Neuron (in vitro differentiated cells): ENCODE measurements around the gene PTPN1.
"Not testable (repeated sequence)": the region's sequence is repeated elsewhere in the genome, so short reads cannot be mapped to it uniquely, and the experiment has no call there.

ENCODE experiments used
- H2AFZ ChIP-seq: one replicate; pipeline ENCODE4 v1.6.1; 2013; ENCODE audit warnings: low read depth, mild to moderate bottlenecking, inconsistent platforms, low read length, moderate library complexity
- H3K27me3 ChIP-seq: one replicate; pipeline ENCODE4 v1.6.1; 2013; ENCODE audit warnings: low read length; ENCODE audit not compliant: insufficient read depth
- H3K36me3 ChIP-seq: one replicate; pipeline ENCODE4 v1.6.1; 2013; ENCODE audit warnings: low read length; ENCODE audit not compliant: insufficient read depth
- H3K4me1 ChIP-seq: one replicate; pipeline ENCODE4 v1.6.1; 2013; ENCODE audit warnings: low read length; ENCODE audit not compliant: insufficient read depth
- H3K4me3 ChIP-seq: 2 replicates; pipeline ENCODE4 v1.5.1; 2013; ENCODE audit warnings: mild to moderate bottlenecking, low read length, moderate library complexity
- H3K9me3 ChIP-seq: one replicate; pipeline ENCODE4 v1.6.1; 2013; ENCODE audit warnings: low read length

PTPN1 gene

DNA sequence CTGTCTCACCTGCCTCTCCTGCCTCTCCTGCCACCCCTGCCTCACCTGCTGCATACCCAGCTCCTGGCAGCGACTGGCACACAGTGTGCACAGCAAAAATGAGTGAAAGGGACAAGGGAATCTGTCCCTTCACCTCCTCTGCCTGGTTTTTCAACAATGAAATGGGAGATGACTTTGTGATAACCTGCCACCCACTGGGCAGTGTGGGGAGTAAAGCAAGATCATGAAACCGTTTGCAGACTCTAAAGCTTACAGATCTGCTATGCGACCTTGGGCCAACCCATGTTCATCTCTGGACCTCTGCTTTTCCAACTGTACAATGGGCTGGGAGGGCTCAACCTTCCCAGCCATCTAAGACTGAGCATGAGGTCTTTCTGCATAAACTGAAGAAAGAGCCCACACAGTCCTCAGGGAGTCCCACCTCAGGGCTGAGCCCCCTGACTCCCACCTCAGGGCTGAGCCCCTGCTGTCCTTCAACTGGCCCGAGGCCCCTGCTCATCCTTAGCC, 100.1 kb downstream of the PTPN1 start:
- Histone ChIP-seq H3K4me3 (no peak overlapping the region), H3K9me3 (no peaks in the 10 kb centered on the region), H3K4me1 (no peaks in the 10 kb centered on the region), H3K27me3 (peaks cover 4% of the 10 kb centered on the region), H3K36me3 (no peaks in the 10 kb centered on the region), H2AFZ (no peak overlapping the region)

DNA sequence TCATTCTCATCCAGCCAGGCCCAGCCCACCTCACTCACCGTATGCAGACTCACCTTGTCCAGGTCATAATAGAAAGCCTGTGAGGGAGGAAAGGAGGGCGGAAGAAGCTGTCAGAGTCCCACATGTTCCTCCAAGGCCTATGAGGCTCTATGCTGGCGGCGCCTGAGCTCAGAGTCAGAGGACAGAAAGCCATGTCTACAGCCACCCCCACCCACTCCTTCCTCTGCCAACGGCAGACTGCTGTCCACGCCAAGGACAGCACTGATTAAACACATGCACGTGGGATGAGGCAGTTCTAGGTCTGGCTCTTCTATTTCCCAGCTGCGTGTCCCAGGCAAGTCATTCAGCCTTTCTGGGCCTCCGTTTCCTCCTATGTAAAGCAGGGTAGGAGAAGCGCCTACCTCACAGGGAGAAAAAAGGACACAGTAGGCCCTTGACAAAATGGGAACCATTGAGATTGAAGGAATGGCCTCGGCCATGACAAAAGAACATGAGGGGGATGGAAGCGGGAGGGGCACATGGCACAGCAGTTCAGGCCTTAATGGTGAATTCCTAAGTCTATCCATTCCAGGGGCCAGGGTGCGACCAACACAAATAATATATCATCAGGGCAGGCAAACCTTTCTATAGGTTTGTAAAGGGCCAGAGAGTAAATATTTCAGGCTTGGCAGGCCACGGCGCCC, 101.1 kb downstream of the PTPN1 start:
- Histone ChIP-seq H3K9me3 (no peaks in the 10 kb centered on the region), H3K36me3 (no peaks in the 10 kb centered on the region), H2AFZ (no peak overlapping the region)

DNA sequence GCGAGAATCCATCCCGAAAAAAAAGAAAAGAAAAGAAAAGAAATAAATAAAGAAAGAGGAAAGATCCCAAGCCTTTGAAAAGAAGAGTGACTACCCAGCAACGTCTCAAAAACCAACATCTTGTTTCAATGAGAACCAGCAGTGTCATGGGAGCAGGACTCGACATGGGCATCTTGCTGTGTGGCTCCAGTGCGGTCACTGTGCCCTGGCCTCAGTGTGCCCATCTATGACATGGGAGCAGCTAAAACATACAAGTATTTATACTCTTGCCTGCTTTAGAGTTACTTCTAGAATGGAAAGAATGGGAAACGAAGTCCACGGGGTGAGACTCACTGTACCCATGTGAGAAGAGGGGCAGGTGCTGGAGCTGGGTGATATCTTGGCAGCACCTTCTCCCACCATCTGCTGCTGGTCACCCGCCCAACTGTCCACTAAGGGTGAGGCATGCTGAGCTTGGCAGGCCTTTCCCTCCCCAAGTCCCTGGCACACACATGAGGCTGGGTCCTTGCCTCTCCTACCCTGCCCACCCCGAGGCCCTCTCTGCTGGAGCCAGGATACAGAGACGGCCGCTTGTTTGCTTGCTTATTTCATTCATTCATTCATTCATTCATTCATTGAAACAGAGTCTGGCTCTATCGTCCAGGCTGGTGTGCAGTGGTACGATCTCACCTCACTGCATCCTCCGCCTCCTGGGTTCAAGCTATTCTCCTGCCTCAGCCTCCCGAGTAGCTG, 103.4 kb downstream of the PTPN1 start:
- H3K4me1 ChIP-seq, result no peaks in the 10 kb centered on the region
- H2AFZ ChIP-seq, result no peak overlapping the region
- no peaks in the 10 kb centered on the region for H3K9me3 ChIP-seq
- no peak overlapping the region for H3K4me3 ChIP-seq
- H3K27me3 ChIP-seq, result peaks cover 2% of the 10 kb centered on the region
- no peaks in the 10 kb centered on the region for H3K36me3 ChIP-seq

More for the DNA sequence above, 101.1 kb downstream of the PTPN1 start:
- H3K27me3 ChIP-seq, result peaks cover 6% of the 10 kb centered on the region
- H3K4me3 ChIP-seq, result no peak overlapping the region
- H3K4me1 ChIP-seq, result no peaks in the 10 kb centered on the region

DNA sequence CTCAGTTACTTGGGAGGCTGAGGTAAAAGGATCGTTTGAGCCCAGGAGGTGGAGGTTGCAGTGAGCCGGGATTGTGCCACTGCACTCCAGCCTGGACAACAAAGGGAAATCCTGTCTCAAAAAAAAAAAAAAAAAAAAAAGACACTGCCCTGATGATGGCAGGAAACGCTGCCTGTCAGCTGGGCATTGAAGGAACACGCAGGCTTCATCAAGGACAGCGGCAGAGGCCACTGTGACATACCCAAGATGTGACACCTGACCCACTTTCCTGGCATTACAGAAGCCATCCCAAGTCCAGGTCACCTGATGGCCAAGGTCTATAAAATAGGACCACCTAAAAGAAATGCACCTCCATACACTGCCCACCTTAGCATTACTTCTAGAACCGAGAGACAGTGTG, 105.2 kb downstream of the PTPN1 start:
- no peaks in the 10 kb centered on the region for H3K36me3 ChIP-seq
- no peak overlapping the region for H3K4me3 ChIP-seq
- H3K27me3 ChIP-seq, result peaks cover 2% of the 10 kb centered on the region
- no peaks in the 10 kb centered on the region for H3K9me3 ChIP-seq
- H2AFZ ChIP-seq, result no peak overlapping the region
- no peaks in the 10 kb centered on the region for H3K4me1 ChIP-seq

DNA sequence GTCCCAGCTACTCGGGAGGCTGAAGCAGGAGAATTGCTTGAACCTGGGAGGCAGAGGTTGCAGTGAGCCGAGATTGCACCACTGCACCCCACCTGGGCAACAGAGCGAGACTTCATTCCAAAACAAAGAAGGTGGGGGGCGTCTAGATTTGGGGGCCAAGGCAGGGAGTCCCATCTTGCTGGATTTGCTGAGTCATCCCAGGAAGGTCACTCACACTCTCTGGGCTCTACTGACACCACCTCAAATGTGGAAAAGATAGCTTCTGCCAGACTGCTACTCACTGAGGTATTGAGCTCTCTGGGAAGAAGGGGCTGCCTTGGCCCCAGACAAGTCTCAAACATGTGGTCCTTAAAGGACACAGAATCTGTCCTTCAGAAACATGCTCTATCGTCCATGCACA, 106.8 kb downstream of the PTPN1 start:
- no peaks in the 10 kb centered on the region for H3K36me3 ChIP-seq

DNA sequence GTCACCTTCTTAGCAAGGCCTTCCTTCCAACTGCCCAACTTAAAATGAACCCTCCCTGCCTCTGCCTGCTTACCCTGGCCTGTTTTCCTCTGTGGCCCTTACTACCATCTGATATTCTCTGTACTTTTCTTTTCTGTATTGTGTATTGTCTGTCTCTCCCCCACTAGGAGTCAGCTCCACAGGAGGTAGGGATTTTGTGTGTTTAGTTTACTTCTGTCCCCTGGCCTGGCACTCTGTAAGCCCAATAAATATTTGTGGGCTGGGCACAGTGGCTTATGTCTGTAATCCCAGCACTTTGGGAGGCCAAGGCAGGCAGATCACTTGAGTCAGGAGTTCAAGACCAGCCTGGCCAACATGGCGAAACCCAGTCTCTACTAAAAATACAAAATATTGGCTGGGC, 108.4 kb downstream of the PTPN1 start:
- no peaks in the 10 kb centered on the region for H3K4me1 ChIP-seq

More for the DNA sequence above, 106.8 kb downstream of the PTPN1 start:
- H3K27me3 ChIP-seq, result peaks cover 2% of the 10 kb centered on the region
- H2AFZ ChIP-seq, result no peak overlapping the region
- peaks cover 7% of the 10 kb centered on the region for H3K9me3 ChIP-seq
- no peak overlapping the region for H3K4me3 ChIP-seq
- H3K4me1 ChIP-seq, result no peaks in the 10 kb centered on the region

DNA sequence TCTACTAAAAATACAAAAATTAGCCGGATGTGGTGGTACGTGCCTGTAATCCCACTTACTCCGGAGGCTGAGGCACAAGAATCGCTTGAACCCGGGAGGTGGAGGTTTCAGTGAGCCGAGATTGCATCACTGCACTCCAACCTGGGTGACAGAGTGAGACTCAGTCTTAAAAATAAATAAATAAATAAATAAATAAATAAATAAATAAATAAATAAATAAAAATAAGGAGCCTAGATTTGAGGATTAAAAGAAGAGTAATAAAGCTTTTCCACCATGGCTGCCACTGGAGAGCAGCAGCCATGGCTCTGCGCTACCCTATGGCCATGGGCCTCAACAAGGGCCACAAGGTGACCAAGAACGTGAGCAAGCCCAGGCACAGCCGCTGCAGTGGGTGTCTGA, 110.3 kb downstream of the PTPN1 start:
- H3K4me1 ChIP-seq, H3K36me3 ChIP-seq, H3K4me3 ChIP-seq, H3K9me3 ChIP-seq, H2AFZ ChIP-seq, H3K27me3 ChIP-seq: not testable (repeated sequence)

More for the DNA sequence above, 108.4 kb downstream of the PTPN1 start:
- H3K9me3 ChIP-seq, result peaks cover 7% of the 10 kb centered on the region
- H3K4me3 ChIP-seq, result no peak overlapping the region
- peaks cover 2% of the 10 kb centered on the region for H3K27me3 ChIP-seq
- no peak overlapping the region for H2AFZ ChIP-seq
- no peaks in the 10 kb centered on the region for H3K36me3 ChIP-seq

DNA sequence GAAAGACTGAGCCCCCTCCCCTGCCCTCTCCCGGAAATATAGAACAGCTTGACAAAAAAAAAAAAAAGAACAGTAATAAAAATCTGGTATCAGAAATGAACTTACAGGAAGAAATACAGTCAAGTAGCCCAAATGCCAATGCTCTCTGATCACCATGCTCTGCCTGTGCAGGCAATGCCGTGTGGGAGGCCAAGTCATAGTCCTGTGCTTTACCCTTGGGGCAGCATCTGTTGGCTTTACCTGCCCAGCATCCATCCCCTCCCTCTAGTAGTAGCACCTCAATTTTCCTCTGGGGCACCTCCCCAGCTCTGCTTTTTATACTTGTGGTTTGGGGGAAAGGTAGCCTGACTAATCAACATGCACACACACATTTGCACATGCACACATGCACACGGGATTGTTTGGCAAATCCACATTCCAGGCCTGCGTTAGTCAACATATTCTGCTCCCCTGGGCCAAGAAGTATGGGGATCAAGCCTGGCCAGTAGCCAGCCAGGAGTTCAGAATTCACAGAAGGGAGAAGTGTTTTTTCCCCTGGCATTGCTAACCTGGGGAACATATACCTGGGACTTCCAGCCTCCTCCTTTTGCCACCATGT, 111.0 kb downstream of the PTPN1 start:
- H2AFZ ChIP-seq, result no peak overlapping the region
- H3K27me3 ChIP-seq, result no peaks in the 10 kb centered on the region
- no peak overlapping the region for H3K4me3 ChIP-seq
- H3K9me3 ChIP-seq, result peaks cover 7% of the 10 kb centered on the region
- no peaks in the 10 kb centered on the region for H3K4me1 ChIP-seq
- H3K36me3 ChIP-seq, result no peaks in the 10 kb centered on the region

DNA sequence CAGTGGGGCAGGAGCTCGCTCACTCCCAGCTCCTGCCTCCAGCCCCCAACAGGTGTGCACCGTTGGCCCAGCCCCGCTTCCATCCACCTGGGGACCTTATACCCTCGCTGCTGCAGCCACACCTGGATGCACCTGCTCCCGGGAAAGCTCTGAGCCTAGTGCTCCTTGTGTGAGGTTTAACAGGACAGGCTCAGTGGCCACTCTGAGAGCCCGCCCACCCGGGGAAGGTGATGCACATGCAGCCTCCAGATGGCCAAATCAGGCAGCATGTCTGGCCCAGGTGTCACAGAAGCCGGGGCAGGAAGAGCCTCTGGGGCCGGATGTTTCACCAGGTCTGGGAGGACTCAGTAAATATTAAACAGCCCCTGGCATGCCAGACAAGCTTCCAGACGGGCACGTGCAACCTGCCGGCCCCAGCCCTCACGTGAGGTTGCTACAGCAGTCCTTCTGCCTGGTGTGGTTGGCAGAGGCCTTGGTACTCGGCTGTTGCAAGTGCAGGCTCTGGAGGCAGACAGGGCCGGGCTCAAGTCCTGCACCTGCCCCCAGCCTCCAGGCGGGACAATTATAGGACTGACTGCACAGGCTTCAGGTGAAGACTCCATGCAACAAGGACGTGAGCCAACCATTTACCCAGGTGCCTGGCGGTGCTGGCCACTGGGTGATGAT, 114.3 kb downstream of the PTPN1 start:
- Histone ChIP-seq H2AFZ (no peak overlapping the region), H3K27me3 (no peaks in the 10 kb centered on the region), H3K4me3 (no peak overlapping the region), H3K36me3 (no peaks in the 10 kb centered on the region), H3K9me3 (peaks cover 7% of the 10 kb centered on the region), H3K4me1 (peaks cover 9% of the 10 kb centered on the region)

DNA sequence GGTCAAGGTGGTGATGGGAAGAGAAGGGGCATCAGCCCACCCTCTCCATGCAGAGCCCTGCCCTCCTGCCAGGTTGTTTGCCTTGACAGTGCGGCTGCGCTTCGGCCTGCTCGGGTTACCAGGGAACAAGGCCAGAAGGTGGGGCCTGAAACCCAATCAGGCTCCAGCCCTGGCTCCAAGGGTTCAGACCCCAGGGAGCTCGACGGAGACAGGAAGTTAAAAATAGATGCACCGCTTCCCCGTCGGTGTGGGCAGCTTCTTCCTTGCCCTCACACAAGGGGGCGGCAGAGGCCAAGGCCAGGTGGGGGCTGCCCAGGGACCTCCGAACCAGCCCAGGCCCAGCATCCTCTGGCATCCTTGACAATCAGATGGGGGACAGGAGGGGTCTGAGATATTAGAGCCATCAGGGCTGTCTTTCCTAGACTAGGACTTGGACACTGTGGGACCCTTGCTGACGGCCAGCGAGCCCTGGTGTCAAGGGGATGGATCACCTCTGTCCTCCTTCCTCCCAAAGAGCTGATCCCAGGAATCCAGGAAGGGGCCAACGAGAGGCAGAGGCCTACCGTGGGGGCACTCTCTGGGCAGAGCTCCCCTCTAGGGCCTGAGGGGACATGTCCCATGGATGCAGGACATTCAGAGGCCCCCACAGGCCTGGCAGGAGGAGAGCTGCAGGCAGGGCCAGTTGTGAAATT, 115.9 kb downstream of the PTPN1 start:
- Histone ChIP-seq H3K36me3 (no peaks in the 10 kb centered on the region), H3K27me3 (no peaks in the 10 kb centered on the region), H3K4me3 (no peak overlapping the region), H3K4me1 (peaks cover 9% of the 10 kb centered on the region), H2AFZ (no peak overlapping the region), H3K9me3 (peaks cover 2% of the 10 kb centered on the region)

DNA sequence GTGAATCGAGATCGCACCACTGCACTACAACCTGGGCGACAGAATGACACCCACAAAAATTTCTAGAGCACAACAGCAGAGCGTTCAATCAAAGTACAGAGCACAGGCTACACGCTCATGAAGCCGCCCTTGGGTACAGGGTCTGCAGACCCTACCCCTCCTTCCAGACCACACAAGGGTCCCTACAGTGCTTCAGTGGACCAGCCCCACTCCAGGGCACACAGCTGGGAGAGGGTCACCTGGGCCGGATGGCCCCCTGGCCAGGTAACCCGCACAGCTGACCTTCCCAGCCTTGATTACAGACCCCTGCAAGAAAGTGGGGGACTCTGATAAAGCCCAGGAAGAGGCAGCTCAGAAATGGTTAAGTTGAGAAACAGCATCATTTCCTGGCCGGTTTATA, 117.6 kb downstream of the PTPN1 start:
- Histone ChIP-seq H3K9me3 (no peaks in the 10 kb centered on the region), H3K4me3 (no peak overlapping the region), H3K27me3 (no peaks in the 10 kb centered on the region), H3K4me1 (peaks cover 9% of the 10 kb centered on the region), H2AFZ (no peak overlapping the region), H3K36me3 (no peaks in the 10 kb centered on the region)

DNA sequence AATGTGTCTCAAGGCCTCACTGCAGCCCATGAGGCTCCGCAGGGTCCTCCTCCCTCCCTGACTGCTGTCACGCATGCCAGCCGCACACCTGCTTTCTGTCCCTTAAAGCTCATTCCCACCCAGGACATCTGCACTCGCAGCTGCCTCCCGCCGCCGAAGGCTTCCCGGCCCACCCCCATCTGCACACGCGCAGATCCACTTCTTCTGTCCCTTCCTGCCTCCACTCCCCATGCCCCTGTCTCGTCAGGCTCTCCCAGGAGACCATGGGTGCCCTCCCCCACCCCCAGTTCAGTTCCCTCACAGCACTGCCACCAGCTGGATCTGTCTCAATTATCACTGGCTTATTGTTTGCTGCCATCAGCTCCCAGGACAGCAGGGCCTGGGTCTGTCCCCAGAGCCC, 118.1 kb downstream of the PTPN1 start:
- no peaks in the 10 kb centered on the region for H3K36me3 ChIP-seq
- no peaks in the 10 kb centered on the region for H3K27me3 ChIP-seq
- no peak overlapping the region for H3K4me3 ChIP-seq
- H3K4me1 ChIP-seq, result peaks cover 9% of the 10 kb centered on the region
- no peaks in the 10 kb centered on the region for H3K9me3 ChIP-seq
- no peak overlapping the region for H2AFZ ChIP-seq
